GM12865 (cell line): ENCODE data around the gene ATXN1.

Experiments
- DNase-seq: peaks from one replicate; pipeline ENCODE4 v3.0.0; 2010; ENCODE audit warnings: low read depth
- H3K4me3 ChIP-seq: 2 replicates; pipeline ENCODE4 v1.5.1; 2011; ENCODE audit warnings: mild to moderate bottlenecking, low read depth, low read length, control low read depth
- TF ChIP-seq, protein P1 (sequence below): IDR thresholded peaks from 2 replicates; pipeline ENCODE4 v1.5.1; 2011; ENCODE audit warnings: low read length, control low read depth, low read depth, inconsistent platforms; ENCODE audit not compliant: insufficient read depth; ENCODE audit errors: missing control alignments

ATXN1 gene

DNA sequence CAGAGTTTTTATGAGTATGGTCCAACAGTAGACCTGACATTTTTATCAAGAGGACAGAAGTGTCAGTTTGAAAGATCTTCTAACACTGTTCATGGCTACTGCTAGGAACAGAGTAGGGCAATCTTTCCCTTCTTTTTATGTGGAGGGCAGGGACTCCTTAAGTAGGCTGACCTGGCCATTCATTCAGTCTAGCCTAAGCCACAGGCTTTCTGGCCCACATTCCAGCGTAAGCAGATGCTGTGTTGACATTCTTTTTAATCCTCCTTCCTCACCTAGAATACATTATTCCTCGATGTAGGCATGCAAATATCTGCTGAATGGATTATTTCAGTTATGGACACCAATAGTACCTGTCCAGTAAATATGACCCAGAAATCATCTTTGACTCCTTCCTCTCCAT, 188.3 kb downstream of the ATXN1 start:
- H3K4me3 ChIP-seq: no peak overlapping the region
- DNase-seq: no peak
- TF ChIP-seq, protein P1, sequence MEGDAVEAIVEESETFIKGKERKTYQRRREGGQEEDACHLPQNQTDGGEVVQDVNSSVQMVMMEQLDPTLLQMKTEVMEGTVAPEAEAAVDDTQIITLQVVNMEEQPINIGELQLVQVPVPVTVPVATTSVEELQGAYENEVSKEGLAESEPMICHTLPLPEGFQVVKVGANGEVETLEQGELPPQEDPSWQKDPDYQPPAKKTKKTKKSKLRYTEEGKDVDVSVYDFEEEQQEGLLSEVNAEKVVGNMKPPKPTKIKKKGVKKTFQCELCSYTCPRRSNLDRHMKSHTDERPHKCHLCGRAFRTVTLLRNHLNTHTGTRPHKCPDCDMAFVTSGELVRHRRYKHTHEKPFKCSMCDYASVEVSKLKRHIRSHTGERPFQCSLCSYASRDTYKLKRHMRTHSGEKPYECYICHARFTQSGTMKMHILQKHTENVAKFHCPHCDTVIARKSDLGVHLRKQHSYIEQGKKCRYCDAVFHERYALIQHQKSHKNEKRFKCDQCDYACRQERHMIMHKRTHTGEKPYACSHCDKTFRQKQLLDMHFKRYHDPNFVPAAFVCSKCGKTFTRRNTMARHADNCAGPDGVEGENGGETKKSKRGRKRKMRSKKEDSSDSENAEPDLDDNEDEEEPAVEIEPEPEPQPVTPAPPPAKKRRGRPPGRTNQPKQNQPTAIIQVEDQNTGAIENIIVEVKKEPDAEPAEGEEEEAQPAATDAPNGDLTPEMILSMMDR: no peak

DNA sequence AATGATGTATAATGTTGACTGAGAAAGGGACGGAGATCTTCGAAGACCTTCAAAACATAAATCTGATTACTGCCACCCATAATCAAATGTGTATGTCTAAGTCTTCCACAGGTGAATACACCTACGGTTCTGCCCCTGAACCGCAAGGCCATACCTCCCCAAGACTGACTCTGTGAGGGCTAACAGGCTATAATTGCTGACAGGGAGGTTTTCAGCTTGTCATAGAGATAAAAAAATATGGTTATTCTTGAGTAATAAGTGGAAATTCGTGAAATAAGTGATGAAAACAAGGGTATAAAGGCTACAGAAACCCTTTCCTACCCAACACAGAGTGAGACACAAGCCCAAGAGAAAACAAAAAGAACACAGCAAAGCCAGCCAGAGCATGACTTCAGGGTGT, 188.9 kb downstream of the ATXN1 start:
- DNase-seq: no peak
- no peak overlapping the region for H3K4me3 ChIP-seq
- TF ChIP-seq, protein P1: no peak

DNA sequence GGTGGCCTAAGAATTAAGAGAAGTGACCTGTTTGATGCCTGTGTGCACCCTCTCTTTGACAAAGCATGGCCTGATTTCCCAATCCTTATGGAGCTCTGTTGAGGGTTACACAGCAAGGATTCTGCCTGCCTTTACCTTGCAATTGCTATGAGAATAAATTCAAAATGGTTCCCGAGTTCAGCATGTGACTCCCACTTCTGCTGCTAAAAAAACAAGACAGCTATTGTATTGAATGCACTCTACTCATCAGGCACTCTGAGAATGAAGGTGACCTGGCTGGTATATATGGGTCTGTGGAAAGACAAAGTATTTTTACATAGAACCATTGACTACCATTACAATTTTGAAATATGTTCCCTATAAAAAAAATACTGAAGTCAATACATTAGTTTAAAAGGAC, 190.3 kb downstream of the ATXN1 start:
- TF ChIP-seq, protein P1: no peak
- no peak overlapping the region for H3K4me3 ChIP-seq
- no peak for DNase-seq

DNA sequence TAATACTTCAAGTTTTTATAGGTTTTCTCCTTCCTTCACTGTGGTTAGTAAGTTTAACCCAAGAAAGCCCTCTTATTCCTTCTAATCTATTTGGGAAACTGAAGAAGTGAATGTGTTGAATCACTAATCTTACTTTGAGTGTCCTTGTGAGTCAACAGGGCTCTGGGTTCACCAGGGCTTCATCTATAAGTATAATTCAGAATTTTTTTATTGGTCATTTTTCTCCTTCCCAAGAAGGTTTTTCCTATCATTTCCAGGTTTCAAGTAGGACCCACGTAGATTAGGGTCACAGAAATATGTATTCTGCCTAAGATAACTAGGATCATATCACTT, 191.1 kb downstream of the ATXN1 start:
- no peak for DNase-seq
- no peak overlapping the region for H3K4me3 ChIP-seq
- TF ChIP-seq, protein P1: no peak

DNA sequence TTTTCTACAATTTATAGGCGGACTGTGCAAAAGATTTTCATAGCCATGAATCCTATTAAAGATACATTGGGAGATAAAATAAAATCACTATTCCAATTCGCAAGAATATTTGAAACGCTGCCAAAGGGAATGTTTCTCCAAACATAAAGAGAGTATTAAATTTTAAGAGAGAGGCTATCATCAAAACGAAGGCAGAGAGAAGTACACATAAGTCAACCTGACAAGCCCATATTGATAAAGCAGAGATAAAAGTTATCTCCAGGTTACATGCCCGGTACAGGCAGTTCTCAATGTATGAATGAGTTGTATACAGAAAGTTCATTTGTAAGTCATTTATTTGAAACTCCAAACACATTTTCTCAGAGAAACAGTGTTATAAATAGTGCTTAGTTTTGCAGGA, 193.1 kb downstream of the ATXN1 start:
- TF ChIP-seq, protein P1: no peak
- no peak overlapping the region for H3K4me3 ChIP-seq
- DNase-seq: no peak

DNA sequence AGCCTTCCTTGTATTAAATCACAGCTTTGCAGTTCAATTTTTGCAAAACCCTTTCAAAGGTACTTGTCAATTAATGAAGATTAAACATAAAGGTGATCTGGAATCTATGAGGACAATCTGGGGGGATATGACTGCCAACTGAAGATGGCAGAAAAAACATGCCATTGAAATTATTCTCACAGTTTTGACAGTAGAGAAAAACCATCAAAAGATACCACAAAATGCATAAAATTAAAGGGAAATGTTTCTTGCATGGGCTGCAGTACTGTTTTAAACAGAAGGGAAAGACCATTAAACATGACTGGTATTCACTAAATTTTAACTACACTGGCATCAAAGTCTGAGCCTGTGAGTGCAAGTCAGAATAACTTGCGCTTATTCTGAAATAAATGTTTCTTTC, 194.2 kb downstream of the ATXN1 start:
- H3K4me3 ChIP-seq: no peak overlapping the region
- no peak for DNase-seq
- TF ChIP-seq, protein P1: no peak

DNA sequence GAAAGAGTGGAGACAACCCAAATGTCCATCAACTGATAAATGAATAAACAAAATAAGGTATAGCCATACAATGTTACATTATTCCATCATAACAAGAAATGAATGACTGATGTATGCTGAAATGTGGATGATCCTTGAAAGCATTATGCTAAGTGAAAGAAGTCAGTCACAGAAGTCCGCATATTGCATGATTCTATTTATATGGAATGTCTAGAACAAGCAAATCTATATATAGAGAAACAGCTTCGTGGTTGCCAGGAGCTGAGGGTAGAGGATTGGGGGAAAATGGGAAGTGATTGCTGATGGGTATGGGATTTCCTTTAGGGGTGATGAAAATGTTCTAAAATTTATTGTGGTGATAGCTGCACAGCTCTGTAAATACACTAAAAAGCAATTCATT, 196.8 kb downstream of the ATXN1 start:
- H3K4me3 ChIP-seq: no peak overlapping the region
- TF ChIP-seq, protein P1: no peak
- no peak for DNase-seq
